ENCODE results near the gene TENM4.
A peak's percentile ranks its signal among the peaks of the same experiment; 100 is the strongest.

Gene TENM4

DNA sequence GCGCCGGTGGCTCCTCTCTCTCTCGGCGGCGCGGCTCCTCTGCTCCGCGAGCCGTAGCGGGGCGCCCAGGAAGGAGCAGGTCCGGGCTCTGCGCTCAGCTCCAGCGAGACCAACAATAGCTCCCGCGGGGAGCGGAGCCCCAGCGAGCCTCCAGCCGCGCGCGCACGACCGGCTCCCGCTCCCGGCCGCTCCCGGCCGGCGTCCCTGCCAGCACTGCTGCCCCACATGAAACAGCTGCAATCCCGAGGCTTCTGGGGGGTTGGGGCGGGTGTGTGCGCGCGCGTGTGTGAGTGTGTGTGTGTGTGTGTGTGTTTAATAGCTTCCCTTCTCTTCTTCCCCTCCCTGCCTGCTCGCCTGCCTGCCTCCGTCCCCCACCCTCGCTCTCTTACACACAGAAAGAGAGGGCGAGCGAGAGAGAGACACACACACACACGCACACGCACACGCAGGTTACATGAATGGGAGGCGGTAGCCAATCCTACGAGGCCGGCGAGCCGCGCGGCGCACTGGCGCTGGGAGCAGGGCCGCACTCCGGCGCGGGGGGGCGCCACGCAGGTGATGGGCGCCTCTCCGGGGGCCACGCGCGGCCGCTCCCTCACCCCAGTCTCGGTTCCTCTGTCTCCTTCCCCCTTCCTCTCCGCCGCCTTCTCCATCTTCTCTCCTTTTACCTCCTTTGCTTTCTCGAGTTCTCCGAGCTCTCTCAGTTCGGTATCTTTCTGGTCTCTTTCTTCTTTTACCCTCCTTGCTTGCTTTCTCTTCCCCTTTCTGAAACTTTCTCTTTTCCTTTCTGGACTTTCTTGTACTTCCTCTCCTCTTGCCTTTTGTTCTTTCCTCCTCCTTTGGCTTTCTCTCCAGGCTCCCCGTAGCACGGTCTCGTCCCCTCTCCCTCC lies at the start of gene TENM4:
Gene TENM4 (minus strand): TSS at position 460 of the 890 bp plus-strand sequence. CDS start 371,086 bp downstream, outside the sequence.
- DNase-seq: peak; percentile 19

DNA sequence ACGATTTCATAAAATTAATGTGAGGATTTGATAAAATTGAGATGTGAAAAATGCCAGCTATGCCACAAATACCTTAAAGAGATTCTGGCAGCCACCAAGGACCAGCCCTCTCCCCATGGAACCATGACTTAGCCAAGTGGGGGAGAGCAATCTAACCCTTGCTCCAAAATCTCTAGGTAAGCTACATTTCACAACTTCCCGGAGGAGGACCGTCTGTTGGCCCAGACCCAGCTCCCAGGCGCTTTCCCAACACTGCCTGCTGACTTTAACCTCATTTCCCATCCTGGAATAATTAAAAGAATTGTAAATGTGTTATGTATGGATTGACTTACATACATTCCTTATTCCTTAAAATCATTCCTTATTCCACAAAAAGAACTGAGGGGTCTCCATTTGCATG lies 47.5 kb upstream of the TENM4 start:
- DNase-seq: no peak

DNA sequence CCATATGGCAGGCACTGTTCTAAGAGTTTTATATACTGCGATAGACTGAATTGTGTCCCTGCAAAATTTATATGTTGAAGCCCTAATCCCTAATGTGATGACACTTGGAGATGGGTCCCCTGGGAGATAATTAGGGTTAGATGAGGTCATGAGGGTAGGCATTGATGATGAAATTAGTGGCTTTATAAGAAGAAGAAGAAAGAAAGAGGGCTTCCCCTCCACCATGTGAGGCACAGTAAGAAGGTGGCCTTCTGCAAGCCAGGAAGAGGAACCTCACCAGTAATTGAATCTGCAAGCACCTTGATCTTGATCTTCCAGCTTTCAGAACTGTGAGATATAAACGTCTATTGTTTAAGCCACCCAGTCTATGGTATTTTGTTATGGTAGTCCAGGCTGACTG lies 46.6 kb upstream of the TENM4 start:
- no peak for DNase-seq

DNA sequence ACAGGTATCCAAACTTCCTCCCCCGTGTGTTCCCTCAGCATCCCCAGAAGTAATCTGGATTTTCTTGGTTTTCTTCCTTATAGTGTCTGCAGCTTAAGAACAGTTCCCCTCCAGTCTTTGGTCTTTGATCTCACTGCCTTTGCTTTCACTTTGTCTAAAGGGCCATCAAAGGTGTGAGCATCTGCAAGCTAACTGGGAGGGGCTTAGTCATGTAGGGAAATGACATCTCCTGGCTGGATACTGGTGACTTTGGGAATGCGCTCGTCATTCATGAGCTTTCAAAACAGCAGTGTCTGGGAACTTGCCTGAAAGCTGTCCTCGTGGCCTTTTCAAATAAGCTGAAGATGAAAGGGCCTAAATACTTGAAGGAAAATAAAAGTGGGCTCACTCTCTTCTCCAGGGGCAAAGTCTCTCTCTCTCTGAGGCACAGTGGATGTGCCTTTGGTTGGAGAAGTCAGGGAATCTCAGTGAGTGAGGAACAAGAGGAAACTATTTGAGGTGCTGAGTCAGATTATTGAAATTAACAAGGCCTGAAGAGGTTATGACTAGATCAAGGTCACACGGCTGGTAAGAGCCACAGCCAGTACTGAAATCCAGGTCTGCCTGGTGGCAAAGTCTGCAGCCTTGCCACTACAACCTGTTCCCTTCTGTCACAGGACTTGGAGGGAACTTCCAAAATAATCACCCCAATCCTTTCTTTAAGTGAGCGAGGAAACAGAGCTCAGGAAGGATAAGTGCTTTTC lies 45.6 kb upstream of the TENM4 start:
- DNase-seq: no peak

DNA sequence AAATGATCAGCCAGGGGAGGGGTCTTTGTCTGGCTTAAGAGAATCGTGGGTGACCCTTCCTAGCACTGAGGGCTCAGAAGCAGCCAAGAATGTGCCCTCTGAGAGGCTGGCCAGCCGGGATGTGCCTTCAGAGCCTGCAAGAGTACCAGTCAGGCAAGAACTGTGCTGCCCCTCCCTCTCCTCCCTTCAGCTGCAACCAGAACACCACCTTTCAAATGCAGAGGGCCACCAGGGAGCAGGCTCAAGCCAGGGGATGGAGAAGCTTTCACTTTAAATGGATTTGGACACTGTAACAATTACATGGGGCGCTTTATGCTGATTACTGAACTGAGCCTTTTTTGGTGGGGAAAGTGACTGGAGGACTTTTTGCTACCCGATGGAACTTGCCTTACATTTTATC lies 44.9 kb upstream of the TENM4 start:
- DNase-seq: no peak

DNA sequence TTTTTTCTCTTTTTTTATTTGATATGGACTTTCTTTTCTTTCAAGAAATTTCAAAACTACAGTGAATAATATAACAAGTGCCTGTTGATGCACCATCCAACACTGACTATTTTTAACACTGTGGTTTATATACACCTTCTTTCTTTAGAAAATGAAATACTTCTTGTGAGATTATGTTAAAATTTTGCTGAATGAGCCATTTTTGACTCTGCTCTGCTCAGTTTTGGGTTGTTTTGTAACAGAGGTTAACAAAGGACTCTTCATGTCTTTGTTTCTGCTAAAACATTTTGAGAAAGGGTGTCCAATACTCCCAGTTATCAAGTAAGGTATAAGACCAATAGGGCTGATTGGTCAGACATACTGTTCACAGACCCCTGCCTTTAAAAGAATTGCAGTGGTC lies 44.0 kb upstream of the TENM4 start:
- no peak for DNase-seq

DNA sequence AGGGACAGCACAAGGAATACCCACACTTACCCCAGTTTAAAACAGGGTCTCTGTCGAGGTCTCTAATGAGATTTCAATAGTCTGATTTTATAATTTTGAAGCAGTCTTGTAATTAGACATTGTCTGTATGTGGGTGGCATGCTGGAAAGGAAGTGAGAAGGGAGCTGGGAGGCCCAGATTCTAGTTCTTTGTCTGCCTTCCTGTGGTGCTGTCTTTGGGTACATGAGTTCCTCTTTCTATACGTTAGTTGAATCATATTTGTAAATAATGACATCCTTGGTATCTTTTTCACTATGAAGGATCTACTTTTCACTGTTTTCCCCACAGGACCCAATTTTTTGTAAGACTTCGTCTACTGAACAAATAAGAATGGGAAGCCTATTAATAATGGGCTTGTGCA lies 42.0 kb upstream of the TENM4 start:
- no peak for DNase-seq

DNA sequence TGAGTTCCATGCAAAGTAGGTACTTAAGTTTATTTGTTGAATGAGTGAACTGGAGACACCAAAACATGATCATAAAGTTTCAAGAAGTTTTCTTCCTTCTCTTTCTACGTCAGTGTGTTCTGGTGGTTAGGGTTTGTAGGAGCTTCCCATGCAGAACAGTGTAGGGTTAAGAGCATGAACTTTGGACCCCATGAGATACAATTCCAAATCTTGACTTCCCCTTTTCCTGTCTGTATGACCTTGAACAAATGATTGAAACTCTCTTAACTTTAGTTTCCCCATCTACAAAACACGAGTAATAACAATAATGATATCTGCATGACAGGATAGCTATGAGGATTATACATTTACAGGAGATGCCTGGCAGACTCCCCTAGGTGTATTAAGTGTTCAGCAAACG lies 41.0 kb upstream of the TENM4 start:
- no peak for DNase-seq

DNA sequence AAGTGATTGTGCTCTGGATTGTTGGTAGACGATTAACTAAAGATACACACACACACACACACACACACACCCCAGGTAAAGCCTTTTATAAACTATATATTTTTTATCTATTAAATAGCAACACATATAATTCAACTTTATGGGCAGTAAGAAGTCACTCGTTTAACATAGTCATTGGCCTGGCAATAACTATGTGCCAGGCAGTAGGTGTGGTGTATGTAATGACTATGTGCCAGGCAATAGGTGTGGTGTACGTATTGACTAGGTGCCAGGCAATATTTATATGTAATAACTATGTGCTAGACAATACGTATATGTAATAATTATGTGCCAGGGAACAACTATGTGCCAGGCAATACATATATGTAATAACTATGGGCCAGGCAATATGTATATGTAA lies 40.0 kb upstream of the TENM4 start:
- DNase-seq: no peak

DNA sequence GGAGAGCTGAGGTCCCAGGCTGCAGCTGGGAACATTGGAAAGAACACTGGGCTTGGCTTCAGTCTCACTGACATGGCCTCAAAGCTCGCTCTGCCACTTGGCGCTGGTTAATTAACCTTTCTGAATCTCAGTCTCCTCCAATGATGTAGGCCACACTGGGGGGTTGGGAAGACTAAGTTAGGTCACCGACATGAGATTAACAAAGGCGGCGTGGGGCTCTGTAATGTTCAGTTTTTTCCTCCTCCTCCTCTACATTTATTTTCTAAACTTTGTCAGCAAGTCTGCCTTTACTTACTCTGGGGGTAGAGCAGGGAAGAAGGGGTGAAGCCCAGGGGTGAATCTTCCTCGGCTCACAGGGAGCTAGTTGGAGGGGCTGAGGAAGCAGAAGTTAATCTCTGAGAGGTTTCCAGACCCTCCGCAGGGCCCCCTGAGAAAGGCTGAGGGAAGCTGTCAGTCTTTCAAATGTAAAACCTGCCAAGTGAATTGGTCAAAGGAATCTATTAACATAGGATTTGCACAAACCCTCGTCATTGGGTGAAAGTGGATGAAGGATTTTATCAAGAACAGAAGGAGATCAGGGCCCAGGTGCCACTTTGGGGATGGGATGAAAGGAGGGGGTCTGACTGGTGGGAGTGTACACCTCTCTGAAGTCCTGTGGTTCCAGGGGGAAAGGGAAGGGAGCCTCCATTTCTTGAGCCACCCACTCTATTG lies 32.1 kb upstream of the TENM4 start:
- no peak for DNase-seq

DNA sequence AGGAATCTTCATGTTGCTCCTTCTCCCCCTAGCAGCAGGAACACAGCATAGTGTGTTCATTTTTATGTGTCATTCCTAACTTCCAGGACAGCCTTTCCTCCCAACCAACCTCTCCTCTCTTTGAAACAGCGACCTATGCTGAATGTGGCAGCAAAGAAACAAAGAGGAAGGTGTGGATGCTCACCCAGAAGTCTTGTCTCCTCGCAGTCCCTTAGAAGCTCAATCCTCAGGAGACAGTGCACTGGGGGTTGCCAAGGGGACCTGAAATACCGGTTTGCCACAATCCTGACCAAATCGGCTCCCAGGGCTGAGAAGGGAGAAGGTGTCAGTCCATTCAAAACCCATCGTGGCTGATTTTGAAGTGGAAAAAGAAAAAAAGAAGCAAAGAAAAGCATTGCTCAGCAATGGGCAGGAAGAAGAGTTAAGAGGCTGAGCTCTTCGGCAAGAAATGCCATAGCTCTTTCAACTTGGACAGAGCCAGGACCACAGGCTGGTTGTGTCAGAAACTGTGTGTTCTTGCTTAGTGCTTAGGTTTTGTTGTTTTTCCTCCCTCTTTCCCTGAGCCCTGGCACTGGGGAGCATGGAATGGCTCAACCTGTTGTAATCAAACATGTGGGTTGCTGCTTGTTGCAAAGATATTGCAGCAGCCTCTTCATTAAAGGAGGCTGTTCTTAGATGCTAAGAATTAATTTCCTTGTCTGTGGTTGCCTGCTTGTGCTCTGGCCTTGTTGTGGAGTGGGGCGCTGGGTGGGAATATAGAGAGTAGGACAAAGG lies 30.4 kb upstream of the TENM4 start:
- DNase-seq: no peak

DNA sequence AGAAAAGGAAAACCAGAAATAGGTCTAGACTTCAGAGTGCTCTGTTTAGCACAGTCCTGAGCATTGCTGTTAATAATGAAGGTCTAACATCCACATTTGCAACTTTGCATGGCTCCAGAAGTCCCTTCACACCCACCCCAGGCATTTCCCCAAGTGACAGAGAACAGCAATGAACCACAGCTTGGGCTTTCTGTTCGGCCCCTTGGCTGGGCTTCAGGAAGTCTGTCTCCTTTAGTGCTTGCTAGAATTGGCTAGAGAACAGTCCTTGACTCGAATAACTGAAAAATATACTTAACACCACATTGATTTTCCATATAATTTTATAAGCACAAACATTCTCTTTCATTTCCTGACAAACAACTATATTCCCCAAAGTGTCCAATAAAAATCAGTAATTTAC lies 29.3 kb upstream of the TENM4 start:
- DNase-seq: no peak

DNA sequence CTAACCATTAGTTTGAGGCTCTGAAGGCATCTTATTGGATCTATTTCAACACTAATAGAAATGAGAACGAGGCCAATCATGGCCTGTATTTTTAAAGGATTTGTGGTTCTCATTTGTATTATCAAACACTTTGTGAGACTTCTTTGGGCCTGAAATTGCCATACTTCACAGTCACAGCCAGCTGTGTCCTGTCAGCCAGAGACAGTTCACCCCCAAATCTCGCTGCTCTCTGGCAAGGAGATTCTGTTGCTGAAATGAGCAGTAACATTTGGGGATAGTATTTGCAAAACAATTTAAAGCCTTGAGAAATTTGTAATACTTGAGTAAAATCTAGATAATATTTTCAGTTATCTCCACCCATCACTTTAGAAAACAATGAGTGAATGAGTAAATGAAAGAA lies 26.9 kb upstream of the TENM4 start:
- DNase-seq: no peak

DNA sequence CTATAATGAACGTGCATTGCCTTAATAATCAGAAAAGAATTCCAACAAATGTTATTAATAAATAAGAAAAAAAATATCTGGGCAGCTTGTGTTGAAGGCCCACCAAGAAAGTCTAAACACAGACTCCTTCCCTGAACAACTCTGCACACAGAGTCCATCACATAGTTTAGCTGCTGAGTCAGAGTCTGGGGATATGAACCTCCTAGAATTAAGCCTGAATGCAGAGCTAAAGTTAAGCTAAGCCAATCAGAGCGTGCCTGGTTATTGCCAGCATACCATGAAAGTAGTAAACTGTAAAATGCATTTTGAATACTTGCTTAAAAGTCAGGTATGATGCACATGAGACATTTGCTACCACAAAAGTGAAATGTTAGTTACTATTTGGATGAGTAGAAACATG lies 25.6 kb upstream of the TENM4 start:
- DNase-seq: no peak

DNA sequence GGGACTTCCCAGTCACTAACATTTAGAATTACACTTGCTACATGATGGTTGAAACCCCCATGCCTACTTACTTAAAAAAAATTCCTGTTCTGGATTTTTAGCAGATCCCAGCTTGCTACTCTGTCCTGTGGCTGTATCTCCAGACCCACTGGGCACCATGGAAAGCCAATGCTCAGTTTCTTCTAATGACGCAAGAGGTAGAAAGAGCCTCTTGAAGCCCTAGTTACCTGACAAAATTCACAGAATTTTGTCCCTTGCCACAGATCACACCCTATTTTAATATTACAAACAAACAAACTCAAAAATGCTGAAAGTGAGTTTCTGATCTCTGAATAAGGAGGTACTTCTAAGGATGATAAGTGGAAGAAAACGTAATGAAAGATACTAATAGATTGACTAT lies 24.3 kb upstream of the TENM4 start:
- no peak for DNase-seq

DNA sequence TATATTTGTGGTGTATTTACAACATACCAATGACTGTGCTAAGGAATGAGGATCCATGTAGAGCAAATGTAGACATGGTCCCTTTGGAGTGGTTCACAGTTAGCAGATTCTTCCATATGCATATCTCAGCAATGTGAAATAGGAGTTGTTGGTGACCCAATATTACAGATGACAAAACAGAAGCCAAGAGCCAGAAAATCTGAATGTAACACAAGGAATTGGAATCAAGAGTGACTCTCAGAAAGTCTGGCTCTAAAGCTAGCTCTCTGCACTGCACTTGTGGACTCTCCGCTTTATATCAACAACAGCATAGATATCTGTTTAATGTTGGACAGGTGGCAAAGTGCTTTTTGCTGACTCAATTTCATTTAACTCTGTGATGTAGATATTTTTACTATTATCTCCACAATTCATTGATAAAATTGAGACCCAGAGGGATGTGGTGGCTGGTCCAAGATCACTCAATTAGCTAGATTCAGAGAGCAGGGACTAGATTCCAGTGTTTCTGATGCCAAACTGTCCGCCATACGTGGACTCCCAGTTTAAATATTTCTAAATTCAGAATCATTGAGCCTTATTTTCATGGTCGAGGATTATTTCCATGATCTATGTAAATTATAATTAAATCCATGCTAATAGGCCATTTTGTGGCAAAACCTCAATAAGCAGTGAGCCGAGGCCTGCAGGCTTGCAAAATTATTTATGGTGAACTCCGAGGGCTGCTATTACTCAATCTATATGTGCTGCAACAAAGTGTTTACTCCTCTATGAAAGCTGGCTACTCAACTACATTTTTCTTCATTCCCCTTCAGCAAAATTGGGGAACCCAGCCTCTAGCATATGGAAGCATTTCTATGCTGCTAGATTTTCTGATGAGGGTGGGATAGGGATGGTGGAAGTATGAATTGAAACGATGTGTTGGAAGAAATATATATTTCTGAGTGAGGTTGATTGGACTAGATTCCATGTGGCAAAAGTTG lies 21.1 kb upstream of the TENM4 start:
- no peak for DNase-seq

DNA sequence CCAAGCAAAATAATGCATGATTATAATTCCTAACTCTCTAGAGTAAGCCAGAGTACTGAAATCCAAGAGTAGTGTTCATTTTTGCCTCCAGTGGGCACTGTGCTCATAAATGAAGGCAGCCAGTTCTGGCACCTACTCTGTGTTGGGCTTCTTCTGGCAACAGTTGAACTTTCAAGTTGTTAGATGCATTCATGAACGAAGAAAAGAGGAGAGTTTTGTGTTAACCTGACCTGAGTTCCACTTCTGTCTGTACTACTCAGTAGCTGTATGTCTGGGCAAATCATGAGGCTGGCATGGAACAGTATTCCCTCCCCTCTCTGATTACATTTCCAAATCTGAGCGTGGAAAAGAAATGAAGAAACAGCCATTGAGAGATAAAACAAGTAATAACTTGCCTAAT lies 20.3 kb upstream of the TENM4 start:
- DNase-seq: no peak

DNA sequence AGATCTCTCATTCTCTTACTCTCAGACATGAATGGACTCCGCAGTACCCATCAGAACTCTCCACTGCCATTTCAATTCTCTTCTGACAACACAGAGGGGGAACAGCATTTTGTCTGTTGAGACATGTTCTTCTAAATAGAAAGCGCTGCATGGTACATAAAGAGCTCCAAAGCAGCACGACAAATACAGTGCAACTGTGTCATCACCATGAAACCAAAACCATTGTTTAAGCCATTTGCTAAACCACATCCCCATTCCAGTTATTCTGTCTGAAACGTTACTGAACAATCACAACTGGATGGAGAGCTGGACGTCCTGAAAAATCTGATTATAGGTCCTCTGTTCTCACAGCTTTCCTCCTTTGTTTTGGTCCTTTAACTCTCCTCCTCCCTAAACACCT lies 17.9 kb upstream of the TENM4 start:
- no peak for DNase-seq

DNA sequence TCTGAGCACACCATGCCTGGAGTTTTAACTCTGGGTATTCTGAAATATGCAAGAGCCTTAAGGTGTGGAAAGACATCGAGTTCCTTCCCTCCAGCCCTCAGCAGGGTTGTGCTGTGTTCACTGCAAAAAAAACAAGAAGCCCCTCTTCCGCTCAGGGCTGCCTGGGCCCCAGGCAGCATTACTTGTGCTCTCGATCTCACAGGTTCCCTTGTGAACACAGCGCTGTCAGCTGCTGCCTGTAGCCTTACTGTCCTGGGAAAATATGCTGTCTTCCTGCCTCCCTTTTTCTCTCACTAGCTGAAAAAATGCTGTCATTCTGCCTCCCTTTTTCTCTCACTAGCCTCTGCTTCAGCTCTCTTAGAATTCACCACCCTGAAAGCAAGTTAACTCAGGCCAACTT lies 15.7 kb upstream of the TENM4 start:
- no peak for DNase-seq

DNA sequence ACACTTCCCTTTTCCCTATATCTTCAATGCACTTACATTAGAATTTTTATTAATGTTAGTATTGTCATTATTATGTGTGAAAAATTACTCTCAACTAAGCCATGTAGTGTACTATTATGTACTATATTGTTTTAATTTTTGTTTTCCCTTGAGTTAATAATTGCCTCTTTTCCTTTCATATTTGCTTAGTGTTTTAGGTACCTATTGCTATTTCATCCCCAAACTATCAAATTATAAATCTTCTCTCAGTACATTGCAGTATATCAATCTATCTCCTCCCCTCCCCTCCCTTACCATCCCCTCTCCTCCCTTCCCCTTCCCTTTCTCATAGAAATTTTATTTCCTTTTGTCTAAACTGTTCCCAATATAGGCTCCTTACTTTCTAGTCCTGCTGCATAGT lies 12.8 kb upstream of the TENM4 start:
- no peak for DNase-seq

DNA sequence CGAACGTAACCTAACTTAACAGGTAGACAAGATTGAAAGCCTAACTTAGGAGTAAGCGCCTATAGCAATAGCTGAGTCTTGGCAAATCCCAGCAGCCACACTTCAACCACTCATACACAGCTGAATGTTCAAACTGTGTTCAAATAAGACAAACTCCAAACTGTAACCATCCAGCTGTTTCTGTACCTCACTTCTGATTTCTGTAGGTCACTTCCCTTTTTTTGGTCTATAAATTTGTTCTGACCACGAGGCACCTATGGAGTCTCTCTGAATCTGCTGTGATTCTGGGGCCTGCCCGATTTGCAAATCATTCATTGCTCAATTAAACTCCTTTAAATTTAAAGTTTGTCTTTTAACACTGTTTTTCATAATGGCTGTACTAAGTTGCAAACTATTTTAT lies 8.2 kb upstream of the TENM4 start:
- no peak for DNase-seq

Data from stimulated activated CD4-positive, alpha-beta T cell treated with anti-CD3 and anti-CD28 coated beads, Interleukin-15, amount 100 ng/mL, for 24 hours (primary cell).